ENCODE results near the gene METTL27. TPM values are rescaled to one million over a fixed set of nuclear protein-coding genes. Genes with fewer than 3 reads are reported as not detected.

The METTL27 gene
- not detected for total RNA-seq

GRCh38 chr7:73842067-73842976 is at the start of gene METTL27:
METTL27 (minus strand) TSS chr7:73842516; CDS start chr7:73842140, 376 bp downstream.
- Histone ChIP-seq H3K4me1 (peaks cover 26% of the 10 kb centered on the region), H3K4me3 (peak within 1 kb of the TSS; percentile 56 to 57), H3K9me3 (no peaks in the 10 kb centered on the region), H3K36me3 (no peaks in the 10 kb centered on the region), H3K27ac (peak within 1 kb of the TSS; percentile 87), H3K27me3 (no peaks in the 10 kb centered on the region)
- peak in 1 of 2 donors; percentile 96 for DNase-seq (ENCODE audit: extremely low spot score in 2 of 2)
- intact Hi-C loops (cut with DNase I), result no loop called here
- TF ChIP-seq POLR2AphosphoS5 (IDR thresholded peaks at IDR 0.05; ENCODE audit: insufficient read depth in 1 of 2, low read depth in 1 of 2) (peak; percentile 58 to 94), POLR2A (IDR thresholded peaks at IDR 0.05) (peak in 1 of 2 donors; percentile 76), CTCF (IDR thresholded peaks at IDR 0.05) (no peak)

- Histone ChIP-seq H3K4me3 (no peak overlapping the region), H3K27ac (peak overlapping the region; percentile 81), H3K4me1 (peaks cover 66% of the 10 kb centered on the region), H3K9me3 (no peaks in the 10 kb centered on the region), H3K27me3 (no peaks in the 10 kb centered on the region), H3K36me3 (no peaks in the 10 kb centered on the region)
- intact Hi-C loops (cut with DNase I), result no loop called here
- TF ChIP-seq POLR2AphosphoS5 (IDR thresholded peaks at IDR 0.05; ENCODE audit: insufficient read depth in 1 of 2, low read depth in 1 of 2), result peak in 1 of 2 donors; percentile 73
- no peak for TF ChIP-seq POLR2A (IDR thresholded peaks at IDR 0.05)
- no peak for DNase-seq (ENCODE audit: extremely low spot score in 2 of 2)
Measured at GRCh38 chr7:73891178-73891885, 49.0 kb upstream of the METTL27 start.

- DNase-seq (ENCODE audit: extremely low spot score in 2 of 2), result no peak
- Histone ChIP-seq H3K9me3 (no peaks in the 10 kb centered on the region), H3K4me1 (peaks cover 71% of the 10 kb centered on the region), H3K36me3 (no peaks in the 10 kb centered on the region), H3K27me3 (no peaks in the 10 kb centered on the region), H3K4me3 (no peak overlapping the region), H3K27ac (peak overlapping the region; percentile 81)
- intact Hi-C loops (cut with DNase I), result no loop called here
- no peak for TF ChIP-seq POLR2A (IDR thresholded peaks at IDR 0.05)
Measured at GRCh38 chr7:73890555-73891147, 48.3 kb upstream of the METTL27 start.

GRCh38 chr7:73888959-73889358 is 46.6 kb upstream of the METTL27 start:
- Histone ChIP-seq H3K36me3 (no peaks in the 10 kb centered on the region), H3K9me3 (no peaks in the 10 kb centered on the region), H3K27me3 (no peaks in the 10 kb centered on the region), H3K4me3 (no peak overlapping the region), H3K4me1 (peaks cover 63% of the 10 kb centered on the region), H3K27ac (no peak overlapping the region)
- intact Hi-C loops (cut with DNase I), result no loop called here
- no peak for DNase-seq (ENCODE audit: extremely low spot score in 2 of 2)
- no peak for TF ChIP-seq CTCF (IDR thresholded peaks at IDR 0.05)
- TF ChIP-seq POLR2A (IDR thresholded peaks at IDR 0.05), result no peak
- TF ChIP-seq POLR2AphosphoS5 (IDR thresholded peaks at IDR 0.05; ENCODE audit: insufficient read depth in 1 of 2, low read depth in 1 of 2), result no peak

- intact Hi-C loops (cut with DNase I), result no loop called here
Measured at GRCh38 chr7:73887762-73888161, 45.4 kb upstream of the METTL27 start.

More at GRCh38 chr7:73887762-73888161, 45.4 kb upstream of the METTL27 start:
- Histone ChIP-seq H3K27ac (peak overlapping the region; percentile 82), H3K9me3 (no peaks in the 10 kb centered on the region), H3K27me3 (no peaks in the 10 kb centered on the region), H3K4me3 (no peak overlapping the region), H3K36me3 (no peaks in the 10 kb centered on the region), H3K4me1 (peaks cover 51% of the 10 kb centered on the region)
- DNase-seq (ENCODE audit: extremely low spot score in 2 of 2), result no peak
- no peak for TF ChIP-seq CTCF (IDR thresholded peaks at IDR 0.05)
- TF ChIP-seq POLR2A (IDR thresholded peaks at IDR 0.05), result no peak
- TF ChIP-seq POLR2AphosphoS5 (IDR thresholded peaks at IDR 0.05; ENCODE audit: insufficient read depth in 1 of 2, low read depth in 1 of 2), result no peak
